Adrenal gland (tissue), 12 donors: Measurements from ENCODE around the gene GRIK5. TPM values are rescaled to one million over a fixed set of nuclear protein-coding genes. Genes with fewer than 3 reads are reported as not detected.

Experiments used
- DNase-seq, 7 donors: peaks; one replicate each; pipeline ENCODE4 v3.0.0-alpha.2; 2019 to 2020
- H3K27ac ChIP-seq, 5 donors: fragments of 200-600 bp; sonication (generic) in 4 of 5; 1 replicate in 3 of 5; 2 replicates in 2 of 5; pipeline versions ENCODE4 v1.5.1 to v1.8.0; 2016 to 2020; ENCODE audit warnings: mild to moderate bottlenecking in 1 of 5
- H3K27me3 ChIP-seq: fragments of 200-600 bp; 2 replicates; pipeline ENCODE4 v1.8.0; 2021
- H3K36me3 ChIP-seq, 2 donors: fragments of 200-600 bp; replicated peaks in 1 of 2; 1 replicate in 1 of 2; 2 replicates in 1 of 2; pipeline versions ENCODE4 v1.5.1 to v1.8.0; 2018 to 2022
- H3K4me1 ChIP-seq, 2 donors: fragments of 200-600 bp; replicated peaks in 1 of 2; 1 replicate in 1 of 2; 2 replicates in 1 of 2; pipeline versions ENCODE4 v1.5.1 to v1.8.0; 2018 to 2021
- H3K4me3 ChIP-seq, 4 donors: fragments of 200-600 bp; sonication (generic) in 3 of 4; one replicate each; pipeline ENCODE4 v1.5.1; 2016 to 2018
- H3K9me3 ChIP-seq, 3 donors: fragments of 200-600 bp; sonication (generic) in 1 of 3; replicated peaks in 1 of 3; 1 replicate in 2 of 3; 2 replicates in 1 of 3; pipeline versions ENCODE4 v1.5.1 to v1.8.0; 2016 to 2021
- CTCF ChIP-seq, 6 experiments: fragments of 450-650 bp in 4 of 6; fragments of 200-600 bp in 2 of 6; sonication (generic) in 1 of 6; IDR thresholded peaks; 1 replicate in 5 of 6; 2 replicates in 1 of 6; pipeline versions ENCODE4 v1.5.1 to v1.8.0; 2016 to 2021; ENCODE audit warnings: antibody characterized with exemption in 6 of 6, mild to moderate bottlenecking in 2 of 6, moderate library complexity in 1 of 6
- POLR2A ChIP-seq, 2 donors: fragments of 450-650 bp; IDR thresholded peaks; one replicate each; pipeline ENCODE4 v1.6.1; 2017; ENCODE audit warnings: antibody characterized with exemption in 2 of 2, mild to moderate bottlenecking in 2 of 2, moderate library complexity in 1 of 2
- WGBS, 4 donors: extraction: QIAGEN DNeasy Blood & Tissue Kit in 2 of 4; methylation state at CpG; one replicate each; pipeline versions ENCODE4 v1.1.5 to v1.1.7; 2013 to 2017; 5-methylcytosine and 5-hydroxymethylcytosine counted together
- intact Hi-C, 2 donors: fragments of 100-400 bp; cut with DNase I; formaldehyde crosslinking; loops; one replicate each; pipeline versions ENCODE4 v1.14.1 to v1.15.0; 2022 to 2023
- polyA plus RNA-seq, 3 donors: library from polyadenylated mRNA; stranded (reverse); fragments of 200-250 nt in 2 of 3; fragments of 350-450 nt in 1 of 3; fragmentation: Illumina TruSeq in 1 of 3; extraction: RNeasy Lipid Tissue Mini Kit (QIAGEN cat#74804) in 1 of 3; gene quantifications; one replicate each; pipeline ENCODE4 v1.2.3, GENCODE V29; 2013 to 2014
- total RNA-seq, 9 donors: library from RNA; depleted of rRNA in 4 of 9; stranded (reverse); fragments of >200 nt in 4 of 9; fragments of 120-200 nt in 1 of 9; fragmentation: NEBNext Ultra II Directional in 1 of 9; extraction: Animal tissue kit (Norgen Biotek cat#: 25700) in 1 of 9; gene quantifications; one replicate each; pipeline versions ENCODE4 v1.1.0 to v1.2.4, GENCODE V29; 2013 to 2023
- donor health status: healthy with polysubstance abuse.
- donor health status: Bipolar disorder and iron deficiency.
- donor health status: DM: yes; HTN: yes; CAD: no.
- donor health status: DM: no; HTN: no; CAD: no.
- donor health status: DM: no; HTN: no; CAD: no.
- donor health status: DM: yes; HTN: yes; CAD: no.

The GRIK5 gene
- total and polyA plus RNA-seq, 12 donors = 0.24 to 11.9 (median 2.3) TPM; not detected in 1

GRCh38 chr19:42032431-42032830, 37.6 kb downstream of the GRIK5 start:
- Histone ChIP-seq H3K9me3 (no peaks in the 10 kb centered on the region), H3K27me3 (no peaks in the 10 kb centered on the region), H3K4me1 (no peaks in the 10 kb centered on the region), H3K4me3 (no peak overlapping the region), H3K27ac (no peak overlapping the region), H3K36me3 (no peaks in the 10 kb centered on the region)
- intact Hi-C loops = no loop called here
- TF ChIP-seq POLR2A (IDR thresholded peaks at IDR 0.05) (no peak), CTCF (IDR thresholded peaks at IDR 0.05) (no peak)
- DNase-seq = no peak
- WGBS, 4 donors = 65 to 85% (median 69%) methylated on average over 5 of the region's 5 CpGs

- Histone ChIP-seq H3K27ac (no peak overlapping the region), H3K27me3 (no peaks in the 10 kb centered on the region), H3K9me3 (no peaks in the 10 kb centered on the region), H3K4me1 (no peaks in the 10 kb centered on the region), H3K4me3 (no peak overlapping the region), H3K36me3 (no peaks in the 10 kb centered on the region)
- 79 to 82% (median 80%) methylated on average over 7 of the region's 7 CpGs for WGBS, 4 donors
- intact Hi-C loops = no loop called here
- DNase-seq = no peak
- no peak for TF ChIP-seq POLR2A (IDR thresholded peaks at IDR 0.05)
Measured at GRCh38 chr19:42030645-42031440, 39.2 kb downstream of the GRIK5 start.

- Histone ChIP-seq H3K9me3 (no peaks in the 10 kb centered on the region), H3K27ac (no peak overlapping the region), H3K4me3 (no peak overlapping the region), H3K4me1 (no peaks in the 10 kb centered on the region), H3K27me3 (no peaks in the 10 kb centered on the region), H3K36me3 (no peaks in the 10 kb centered on the region)
- TF ChIP-seq POLR2A (IDR thresholded peaks at IDR 0.05) (no peak), CTCF (IDR thresholded peaks at IDR 0.05) (no peak)
- WGBS, 4 donors = 51 to 66% (median 54%) methylated on average over 6 to 8 of the region's 8 CpGs
- DNase-seq = no peak
- intact Hi-C loops = no loop called here
Measured at GRCh38 chr19:42028304-42029216, 41.4 kb downstream of the GRIK5 start.

GRCh38 chr19:42024622-42025111, 45.3 kb downstream of the GRIK5 start:
- intact Hi-C loops = no loop called here
- Histone ChIP-seq H3K27ac (no peak overlapping the region), H3K36me3 (no peaks in the 10 kb centered on the region), H3K4me1 (no peaks in the 10 kb centered on the region), H3K9me3 (no peaks in the 10 kb centered on the region), H3K27me3 (no peaks in the 10 kb centered on the region), H3K4me3 (no peak overlapping the region)
- no peak for TF ChIP-seq CTCF (IDR thresholded peaks at IDR 0.05)
- TF ChIP-seq POLR2A (IDR thresholded peaks at IDR 0.05) = no peak
- DNase-seq = no peak
- WGBS, 4 donors = 65 to 80% (median 70%) methylated on average over 10 to 12 of the region's 12 CpGs
